Tibial nerve (tissue), 3 donors: Measurements from ENCODE around the gene SP2.
A peak's percentile ranks its signal among the peaks of the same experiment; 100 is the strongest.

Source experiments
- CTCF ChIP-seq, 5 experiments: fragments of 200-600 bp in 3 of 5; fragments of 450-650 bp in 2 of 5; sonication (generic) in 3 of 5; IDR thresholded peaks; one replicate each; pipeline ENCODE4 v1.5.1; 2016 to 2019; ENCODE audit warnings: antibody characterized with exemption in 5 of 5, mild to moderate bottlenecking in 3 of 5, moderate library complexity in 2 of 5
- POLR2A ChIP-seq, 2 donors: fragments of 450-650 bp; IDR thresholded peaks; one replicate each; pipeline ENCODE4 v1.6.1; 2017; ENCODE audit warnings: antibody characterized with exemption in 2 of 2, mild to moderate bottlenecking in 2 of 2, moderate library complexity in 2 of 2

GRCh38 chr17:47946929-47947397 lies 50.9 kb downstream of the SP2 start:
- TF ChIP-seq CTCF (IDR thresholded peaks at IDR 0.05): peak; percentile 64 to 75 (median 71)
- no peak for TF ChIP-seq POLR2A (IDR thresholded peaks at IDR 0.05)
